MM.1S (cell line): ENCODE data around the gene DUSP23.

Source experiments
- DNase-seq: peaks from one replicate; pipeline ENCODE4 v3.0.0-alpha.2; 2015
- H2AFZ ChIP-seq: fragments of 300-600 bp; sonication (generic); 2 replicates; pipeline ENCODE4 v1.6.0; 2016; ENCODE audit warnings: antibody characterized with exemption, low read length
- H3F3A ChIP-seq: fragments of 300-600 bp; sonication (generic); 2 replicates; pipeline ENCODE4 v1.6.1; 2016; ENCODE audit warnings: mild to moderate bottlenecking, antibody characterized with exemption, low read length, moderate library complexity, mixed read lengths; ENCODE audit not compliant: insufficient read depth
- H3K27ac ChIP-seq: fragments of 300-600 bp; sonication (generic); 2 replicates; pipeline ENCODE4 v1.5.1; 2016; ENCODE audit warnings: mild to moderate bottlenecking, low read length
- H3K27me3 ChIP-seq: fragments of 300-600 bp; sonication (generic); replicated peaks from 2 replicates; pipeline ENCODE4 v1.6.0; 2016; ENCODE audit warnings: low read length; ENCODE audit not compliant: insufficient read depth
- H3K36me3 ChIP-seq: fragments of 300-600 bp; sonication (generic); replicated peaks from 2 replicates; pipeline ENCODE4 v1.6.1; 2016; ENCODE audit warnings: mild to moderate bottlenecking, low read length, mixed read lengths; ENCODE audit not compliant: insufficient read depth
- H3K4me1 ChIP-seq: fragments of 300-600 bp; sonication (generic); 2 replicates; pipeline ENCODE4 v1.6.1; 2016; ENCODE audit warnings: low read length, mixed read lengths
- H3K4me2 ChIP-seq: fragments of 300-600 bp; sonication (generic); 2 replicates; pipeline ENCODE4 v1.6.0; 2016; ENCODE audit warnings: low read depth, low read length
- H3K4me3 ChIP-seq: fragments of 300-600 bp; sonication (generic); 2 replicates; pipeline ENCODE4 v1.5.1; 2016; ENCODE audit warnings: low read length, mixed read lengths
- H3K79me2 ChIP-seq: fragments of 300-600 bp; sonication (generic); 2 replicates; pipeline ENCODE4 v1.6.1; 2016; ENCODE audit warnings: mixed run types, low read length, mixed read lengths
- H3K9ac ChIP-seq: fragments of 300-600 bp; sonication (generic); 2 replicates; pipeline ENCODE4 v1.6.1; 2016; ENCODE audit warnings: low read length, mixed read lengths
- H3K9me2 ChIP-seq: fragments of 300-600 bp; sonication (generic); replicated peaks from 2 replicates; pipeline ENCODE4 v1.6.1; 2016; ENCODE audit warnings: mild to moderate bottlenecking, low read length, mixed read lengths; ENCODE audit not compliant: insufficient read depth
- H3K9me3 ChIP-seq: fragments of 300-600 bp; sonication (generic); replicated peaks from 2 replicates; pipeline ENCODE4 v1.6.1; 2016; ENCODE audit warnings: mild to moderate bottlenecking, low read length, mixed read lengths; ENCODE audit not compliant: insufficient read depth
- H4K20me1 ChIP-seq: fragments of 300-600 bp; sonication (generic); 2 replicates; pipeline ENCODE4 v1.6.1; 2016; ENCODE audit warnings: mild to moderate bottlenecking, low read length, moderate library complexity, mixed read lengths; ENCODE audit not compliant: insufficient read depth
- CTCF ChIP-seq: fragments of 300-600 bp; sonication (generic); IDR thresholded peaks from 2 replicates; pipeline ENCODE4 v1.5.1; 2016; ENCODE audit warnings: antibody characterized with exemption, low read length, mixed read lengths
- EZH2 ChIP-seq: fragments of 300-600 bp; sonication (generic); optimal IDR thresholded peaks from 2 replicates; pipeline ENCODE3; 2017; ENCODE audit warnings: low read depth, mild to moderate bottlenecking, antibody characterized with exemption, low read length, mixed read lengths
- EZH2phosphoT487 ChIP-seq: fragments of 300-600 bp; sonication (generic); IDR thresholded peaks from 2 replicates; pipeline ENCODE4 v1.6.1; 2018; ENCODE audit warnings: antibody characterized with exemption, low read length

Gene DUSP23

GRCh38 chr1:159800177-159800930, 19.6 kb downstream of the DUSP23 start:
- Histone ChIP-seq H4K20me1 (no peaks in the 10 kb centered on the region), H3K36me3 (no peaks in the 10 kb centered on the region), H3K27ac (peak overlapping the region; percentile 22; the same call in 1 of the 2 replicates), H3K4me1 (peaks cover 30% of the 10 kb centered on the region), H3K27me3 (no peaks in the 10 kb centered on the region), H3K9me3 (no peaks in the 10 kb centered on the region), H2AFZ (peak overlapping the region; percentile 43), H3F3A (peaks cover 16% of the 10 kb centered on the region), H3K4me2 (peak overlapping the region; percentile 53), H3K9me2 (no peaks in the 10 kb centered on the region), H3K79me2 (no peaks in the 10 kb centered on the region), H3K9ac (peak overlapping the region; percentile 1; the same call in 1 of the 2 replicates), H3K4me3 (no peak overlapping the region)
- no peak for TF ChIP-seq CTCF
- no peak for TF ChIP-seq EZH2
- no peak for TF ChIP-seq EZH2phosphoT487
- DNase-seq = peak; percentile 92

- Histone ChIP-seq H3K9ac (no peak within 1 kb of the TSS), H3K4me2 (peak within 1 kb of the TSS; percentile 53; the same call in 1 of the 2 replicates)
Measured at GRCh38 chr1:159802111-159802510, 21.3 kb downstream of the DUSP23 start, which contains the start of gene FCRL6. FCRL6 (plus strand) TSS chr1:159802360; CDS start chr1:159802425, 65 bp downstream.

GRCh38 chr1:159803956-159804689, 23.4 kb downstream of the DUSP23 start:
- peaks cover 28% of the 10 kb centered on the region for H3K4me1 ChIP-seq

More at GRCh38 chr1:159802111-159802510, 21.3 kb downstream of the DUSP23 start, which contains the start of gene FCRL6:
- Histone ChIP-seq H3K36me3 (no peaks in the 10 kb centered on the region), H2AFZ (no peak within 1 kb of the TSS), H3F3A (peaks cover 16% of the 10 kb centered on the region), H3K79me2 (no peaks in the 10 kb centered on the region), H3K9me3 (no peaks in the 10 kb centered on the region), H4K20me1 (no peaks in the 10 kb centered on the region), H3K27me3 (no peaks in the 10 kb centered on the region), H3K4me1 (peaks cover 30% of the 10 kb centered on the region), H3K27ac (no peak within 1 kb of the TSS), H3K9me2 (no peaks in the 10 kb centered on the region), H3K4me3 (no peak within 1 kb of the TSS)
- TF ChIP-seq EZH2phosphoT487 (no peak), EZH2 (no peak), CTCF (no peak)
- DNase-seq = no peak

More at GRCh38 chr1:159803956-159804689, 23.4 kb downstream of the DUSP23 start:
- H3K4me3 ChIP-seq = no peak overlapping the region
- H4K20me1 ChIP-seq = no peaks in the 10 kb centered on the region
- no peaks in the 10 kb centered on the region for H3K9me3 ChIP-seq
- H3K4me2 ChIP-seq = no peak overlapping the region
- H3K9me2 ChIP-seq = no peaks in the 10 kb centered on the region
- H3K36me3 ChIP-seq = no peaks in the 10 kb centered on the region
- H3K9ac ChIP-seq = no peak overlapping the region
- TF ChIP-seq CTCF (no peak), EZH2phosphoT487 (no peak), EZH2 (no peak)
- no peak overlapping the region for H3K27ac ChIP-seq
- H3K27me3 ChIP-seq = no peaks in the 10 kb centered on the region
- H3F3A ChIP-seq = peaks cover 16% of the 10 kb centered on the region
- H2AFZ ChIP-seq = no peak overlapping the region
- DNase-seq = no peak
- no peaks in the 10 kb centered on the region for H3K79me2 ChIP-seq
